AG09319 (cell line): ENCODE results near the gene TEX2.

Experiments
- DNase-seq: peaks from one replicate; pipeline ENCODE4 v3.0.0-alpha.2; 2010; ENCODE audit warnings: low read depth; ENCODE audit errors: extremely low read depth
- TF ChIP-seq, protein P1 (sequence below): IDR thresholded peaks from 2 replicates; pipeline ENCODE4 v1.5.1; 2011; ENCODE audit warnings: low read depth, mild to moderate bottlenecking, inconsistent platforms, low read length, moderate library complexity

Gene TEX2

DNA sequence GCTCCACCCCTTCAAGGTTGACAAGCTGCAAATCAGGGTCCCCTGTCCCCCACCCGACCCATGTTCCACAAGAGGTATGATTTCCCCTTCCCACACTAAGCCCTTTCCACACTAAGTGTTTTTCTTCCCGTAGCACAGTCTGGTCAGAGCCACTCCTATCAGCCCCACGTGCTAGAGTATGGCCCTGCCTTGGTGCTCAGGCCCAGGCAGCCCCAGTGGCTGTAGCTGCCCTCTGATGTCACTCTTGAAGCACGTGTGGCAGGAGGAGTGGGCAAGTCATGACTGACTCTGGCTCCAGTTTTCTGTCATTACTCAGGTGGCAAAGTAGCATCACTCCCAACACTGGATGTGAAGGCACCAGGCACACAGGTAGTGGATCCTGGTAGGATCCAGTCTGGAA, 97.7 kb downstream of the TEX2 start:
- TF ChIP-seq, protein P1, sequence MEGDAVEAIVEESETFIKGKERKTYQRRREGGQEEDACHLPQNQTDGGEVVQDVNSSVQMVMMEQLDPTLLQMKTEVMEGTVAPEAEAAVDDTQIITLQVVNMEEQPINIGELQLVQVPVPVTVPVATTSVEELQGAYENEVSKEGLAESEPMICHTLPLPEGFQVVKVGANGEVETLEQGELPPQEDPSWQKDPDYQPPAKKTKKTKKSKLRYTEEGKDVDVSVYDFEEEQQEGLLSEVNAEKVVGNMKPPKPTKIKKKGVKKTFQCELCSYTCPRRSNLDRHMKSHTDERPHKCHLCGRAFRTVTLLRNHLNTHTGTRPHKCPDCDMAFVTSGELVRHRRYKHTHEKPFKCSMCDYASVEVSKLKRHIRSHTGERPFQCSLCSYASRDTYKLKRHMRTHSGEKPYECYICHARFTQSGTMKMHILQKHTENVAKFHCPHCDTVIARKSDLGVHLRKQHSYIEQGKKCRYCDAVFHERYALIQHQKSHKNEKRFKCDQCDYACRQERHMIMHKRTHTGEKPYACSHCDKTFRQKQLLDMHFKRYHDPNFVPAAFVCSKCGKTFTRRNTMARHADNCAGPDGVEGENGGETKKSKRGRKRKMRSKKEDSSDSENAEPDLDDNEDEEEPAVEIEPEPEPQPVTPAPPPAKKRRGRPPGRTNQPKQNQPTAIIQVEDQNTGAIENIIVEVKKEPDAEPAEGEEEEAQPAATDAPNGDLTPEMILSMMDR, result no peak
- no peak for DNase-seq

DNA sequence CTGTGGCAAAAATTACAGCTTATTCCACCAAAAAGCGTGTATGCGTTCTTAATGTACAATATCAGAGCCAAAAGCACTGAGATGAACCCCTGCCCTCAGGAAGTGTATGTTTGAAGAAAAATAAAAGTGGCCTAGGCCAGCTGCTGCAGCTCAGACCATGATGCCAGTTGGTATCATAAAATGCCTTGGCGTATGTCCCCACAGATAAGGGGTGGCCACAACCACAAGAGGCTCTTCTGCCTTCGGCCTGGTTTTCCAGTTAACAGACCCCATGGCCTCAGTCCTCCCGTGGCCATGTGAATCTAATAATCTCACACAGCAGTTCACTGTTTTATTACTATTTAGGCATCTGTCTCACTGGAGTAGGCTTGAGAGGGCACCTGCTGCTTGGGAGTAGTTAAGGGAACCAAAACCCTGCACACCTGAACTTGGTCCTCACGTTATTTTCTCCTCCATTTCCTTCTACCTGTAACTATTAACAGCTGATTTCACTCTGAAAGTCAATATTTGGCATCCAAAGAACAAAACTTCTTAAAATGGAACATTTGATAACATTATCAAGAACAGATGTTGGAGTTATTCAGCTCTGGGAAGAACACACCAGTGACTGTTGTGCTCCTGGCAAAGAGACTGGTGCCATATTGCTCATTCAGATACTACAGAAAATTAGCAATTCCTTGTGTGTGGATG, 98.3 kb downstream of the TEX2 start:
- no peak for DNase-seq
- TF ChIP-seq, protein P1, result no peak

DNA sequence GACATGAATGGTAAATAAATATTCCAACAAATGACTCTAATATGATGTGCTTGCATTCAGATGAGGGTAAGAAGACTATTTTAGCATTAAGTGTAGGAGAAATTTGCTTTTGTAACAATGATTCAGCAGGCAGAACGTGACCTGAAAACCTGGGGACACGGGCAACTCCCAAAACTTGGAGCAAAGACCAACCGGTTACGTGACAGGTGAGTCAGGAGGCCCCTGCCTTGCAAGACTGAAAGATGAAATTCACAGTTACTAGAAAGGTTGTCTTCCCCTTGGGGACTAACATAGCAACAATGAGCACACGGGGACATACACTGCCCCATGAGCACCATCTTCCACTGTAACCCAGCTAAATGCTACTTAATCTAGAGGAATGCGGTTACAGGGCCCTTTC, 99.6 kb downstream of the TEX2 start:
- no peak for DNase-seq
- TF ChIP-seq, protein P1, result no peak

DNA sequence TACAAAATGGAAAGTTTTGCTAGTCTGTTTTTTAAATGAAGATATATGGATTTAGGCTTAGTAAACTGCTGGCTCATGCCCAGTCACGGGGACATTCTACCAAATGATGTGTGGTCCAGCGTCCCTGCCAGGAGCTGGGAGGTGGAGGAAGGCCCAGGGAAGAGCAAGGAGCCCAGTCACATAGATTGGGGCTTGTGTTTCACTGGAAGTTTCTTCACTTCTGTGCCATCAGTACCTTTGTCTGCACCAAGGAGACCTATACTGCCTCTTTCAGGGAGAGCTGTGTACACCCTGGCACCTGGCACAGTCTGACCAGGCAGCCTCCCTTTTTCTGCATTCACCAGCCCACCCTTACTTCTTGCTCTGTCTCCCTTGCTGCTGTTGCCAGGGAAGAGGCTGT, 100.5 kb downstream of the TEX2 start:
- no peak for DNase-seq

GRCh38 chr17:64161380-64162176, 101.5 kb downstream of the TEX2 start:
- DNase-seq, result no peak
- TF ChIP-seq, protein P1, result no peak

More for the DNA sequence above, 100.5 kb downstream of the TEX2 start:
- TF ChIP-seq, protein P1, result no peak

DNA sequence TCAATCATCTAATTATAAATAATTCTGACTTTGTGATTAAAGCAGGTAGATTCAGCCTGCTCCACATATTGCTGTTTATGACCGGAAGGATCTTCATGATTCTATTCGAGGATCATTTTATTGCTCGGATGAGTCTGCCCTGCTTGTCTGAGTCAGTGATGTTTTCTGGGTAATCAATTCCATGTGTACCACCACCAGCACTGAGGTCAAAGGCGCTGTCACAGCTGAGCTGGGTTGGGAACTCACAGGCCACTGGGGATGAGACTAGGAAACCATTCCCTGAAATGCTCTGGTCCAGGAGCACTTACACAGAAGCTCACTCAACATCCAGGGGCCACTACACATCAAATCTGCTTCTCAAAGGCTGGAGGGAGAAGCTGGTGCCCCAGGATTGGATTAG, 102.7 kb downstream of the TEX2 start:
- no peak for DNase-seq
- TF ChIP-seq, protein P1, result no peak
